Measurements from ENCODE around the gene BLCAP.

- TF ChIP-seq CTCF (IDR thresholded peaks at IDR 0.05) (no peak), POLR2A (IDR thresholded peaks at IDR 0.05) (no peak)
Observed at GRCh38 chr20:37539424-37539823, 11.7 kb upstream of the BLCAP start.
